GM23338 (cell line): ENCODE results near the gene SEC16A. TPM values are rescaled to one million over a fixed set of nuclear protein-coding genes. Genes with fewer than 3 reads are reported as not detected.

Source experiments
- ATAC-seq: fragments of 200-7000 bp; cut with Tn5 transposase; 3 replicates; pipeline ENCODE4 v1.9.1; 2020
- DNase-seq: peaks from one replicate; pipeline ENCODE4 v3.0.0-alpha.2; 2015; ENCODE audit warnings: low spot score
- H2AFZ ChIP-seq: fragments of 200-600 bp; sonication (generic); 2 replicates; pipeline ENCODE4 v1.8.0; 2016; ENCODE audit warnings: antibody characterized with exemption, mild to moderate bottlenecking, moderate library complexity
- H3F3A ChIP-seq: fragments of 200-600 bp; sonication (generic); replicated peaks from 2 replicates; pipeline ENCODE4 v1.8.0; 2017; ENCODE audit warnings: antibody characterized with exemption, mixed run types, low read depth
- H3K27ac ChIP-seq: fragments of 200-600 bp; sonication (generic); 2 replicates; pipeline ENCODE4 v1.6.1; 2016; ENCODE audit warnings: low read depth
- H3K27me3 ChIP-seq: fragments of 200-600 bp; sonication (generic); 2 replicates; pipeline ENCODE4 v1.8.0; 2016; ENCODE audit warnings: mild to moderate bottlenecking, mixed run types, moderate library complexity; ENCODE audit not compliant: insufficient read depth
- H3K36me3 ChIP-seq: fragments of 200-600 bp; sonication (generic); 2 replicates; pipeline ENCODE4 v1.8.0; 2016; ENCODE audit warnings: mild to moderate bottlenecking; ENCODE audit not compliant: insufficient read depth
- H3K4me1 ChIP-seq: fragments of 200-600 bp; sonication (generic); 2 replicates; pipeline ENCODE4 v1.8.0; 2016; ENCODE audit warnings: mild to moderate bottlenecking, moderate library complexity; ENCODE audit not compliant: insufficient read depth
- H3K4me2 ChIP-seq: fragments of 200-600 bp; sonication (generic); 2 replicates; pipeline ENCODE4 v1.7.1; 2017; ENCODE audit warnings: mixed run types
- H3K4me3 ChIP-seq: fragments of 200-600 bp; sonication (generic); 2 replicates; pipeline ENCODE4 v1.6.1; 2016; ENCODE audit warnings: mixed run types
- H3K79me2 ChIP-seq: fragments of 200-600 bp; sonication (generic); replicated peaks from 2 replicates; pipeline ENCODE4 v1.8.0; 2017; ENCODE audit warnings: mild to moderate bottlenecking; ENCODE audit not compliant: insufficient read depth
- H3K9me2 ChIP-seq: fragments of 200-600 bp; sonication (generic); 2 replicates; pipeline ENCODE4 v1.8.0; 2017; ENCODE audit not compliant: insufficient read depth
- H4K20me1 ChIP-seq: fragments of 200-600 bp; sonication (generic); replicated peaks from 2 replicates; pipeline ENCODE4 v1.8.0; 2017; ENCODE audit warnings: mild to moderate bottlenecking; ENCODE audit not compliant: insufficient read depth
- H3K27ac Mint-ChIP-seq: 2 replicates; pipeline ENCODE4 v1.8.0; 2020; ENCODE audit warnings: inconsistent platforms, mild to moderate bottlenecking, moderate library complexity, mixed read lengths
- H3K27me3 Mint-ChIP-seq: 3 replicates; pipeline ENCODE4 v1.8.0; 2022; ENCODE audit warnings: low read depth, mild to moderate bottlenecking, moderate library complexity, mixed read lengths, inconsistent platforms; ENCODE audit not compliant: insufficient read depth, poor library complexity
- H3K36me3 Mint-ChIP-seq: 3 replicates; pipeline ENCODE4 v1.8.0; 2021; ENCODE audit warnings: low read depth, mild to moderate bottlenecking, inconsistent platforms, moderate library complexity, mixed read lengths
- H3K4me1 Mint-ChIP-seq: 3 replicates; pipeline ENCODE4 v1.8.0; 2020; ENCODE audit warnings: mild to moderate bottlenecking, inconsistent platforms, mixed read lengths
- H3K4me3 Mint-ChIP-seq: 3 replicates; pipeline ENCODE4 v1.8.0; 2021; ENCODE audit warnings: moderate library complexity, mild to moderate bottlenecking, inconsistent platforms, mixed read lengths
- H3K9me3 Mint-ChIP-seq: 3 replicates; pipeline ENCODE4 v1.8.0; 2020; ENCODE audit warnings: moderate library complexity, mild to moderate bottlenecking, inconsistent platforms, mixed read lengths
- CREB1 ChIP-seq: fragments of 250-450 bp; sonication (Bioruptor Pico); IDR thresholded peaks from 2 replicates; pipeline ENCODE4 v1.5.0; 2020; ENCODE audit warnings: low read depth, mild to moderate bottlenecking, moderate library complexity
- CTCF ChIP-seq, 2 experiments: fragments of 200-600 bp in 1 of 2; sonication (generic) in 1 of 2; conservative IDR thresholded peaks; 2 replicates each; pipeline versions ENCODE4 v1.5.1 to v1.6.1; 2016 to 2017; ENCODE audit warnings: antibody characterized with exemption in 2 of 2, low read depth in 2 of 2, mild to moderate bottlenecking in 2 of 2, moderate library complexity in 1 of 2
- ETS1 ChIP-seq: IDR thresholded peaks from 2 replicates; pipeline ENCODE4 v1.6.1; 2016; ENCODE audit warnings: antibody characterized with exemption
- EZH2 ChIP-seq: fragments of 200-600 bp; sonication (generic); IDR thresholded peaks from one replicate; pipeline ENCODE4 v1.8.0; 2017; ENCODE audit warnings: antibody characterized with exemption, mild to moderate bottlenecking, low read depth; ENCODE audit not compliant: unreplicated experiment
- EZH2phosphoT487 ChIP-seq: fragments of 200-600 bp; sonication (generic); IDR thresholded peaks from one replicate; pipeline ENCODE4 v1.8.1; 2018; ENCODE audit warnings: antibody characterized with exemption; ENCODE audit not compliant: unreplicated experiment
- JUNB ChIP-seq: IDR thresholded peaks from one replicate; pipeline ENCODE4 v1.6.1; 2016; ENCODE audit warnings: antibody characterized with exemption; ENCODE audit not compliant: unreplicated experiment
- NANOG ChIP-seq: IDR thresholded peaks from 2 replicates; pipeline ENCODE4 v1.6.1; 2016; ENCODE audit warnings: antibody characterized with exemption, borderline replicate concordance
- POLR2AphosphoS5 ChIP-seq: IDR thresholded peaks from 2 replicates; pipeline ENCODE4 v1.6.1; 2016; ENCODE audit warnings: antibody characterized with exemption, low read depth
- REST ChIP-seq: IDR thresholded peaks from one replicate; pipeline ENCODE4 v1.6.1; 2018; ENCODE audit warnings: antibody characterized with exemption; ENCODE audit not compliant: unreplicated experiment
- STAT1 ChIP-seq: IDR thresholded peaks from one replicate; pipeline ENCODE4 v1.6.1; 2016; ENCODE audit warnings: antibody characterized with exemption; ENCODE audit not compliant: unreplicated experiment
- ZNF114 ChIP-seq: fragments of 250-450 bp; sonication (Bioruptor Pico); IDR thresholded peaks from 2 replicates; pipeline ENCODE4 v1.5.0; 2020; ENCODE audit warnings: mild to moderate bottlenecking, moderate library complexity
- ZNF331 ChIP-seq: fragments of 250-450 bp; sonication (Bioruptor Pico); IDR thresholded peaks from 2 replicates; pipeline ENCODE4 v1.5.0; 2020; ENCODE audit warnings: low read depth, mild to moderate bottlenecking, moderate library complexity
- polyA plus RNA-seq: library from polyadenylated mRNA; unstranded; fragments of >200 nt; fragmentation: Nextera tagmentation; extraction: Ambion mirVana; gene quantifications from 2 replicates; pipeline ENCODE4 v1.2.1, GENCODE V29; 2016
- total RNA-seq: library from RNA; depleted of rRNA; stranded (reverse); fragments of >200 nt; shearing (Covaris generic); gene quantifications from 2 replicates; pipeline ENCODE4 v1.2.3, GENCODE V29; 2014
- TF ChIP-seq, protein P1 (sequence below): fragments of 250-450 bp; sonication (Bioruptor Pico); IDR thresholded peaks from 2 replicates; pipeline ENCODE4 v1.5.0; 2020; ENCODE audit warnings: mild to moderate bottlenecking, moderate library complexity

The SEC16A gene
- total and polyA plus RNA-seq, 2 experiments from 2014 or later: 34.0 to 59.2 TPM

GRCh38 chr9:136472640-136473353 is 10.0 kb downstream of the SEC16A start:
- H3F3A ChIP-seq: 0 out of 2 replicates have a peak, but pooled peaks cover 6% of the 10 kb centered on the region
- Mint-ChIP-seq H3K4me3 (no peak overlapping the region), H3K36me3 (peaks cover 78% of the 10 kb centered on the region), H3K9me3 (no peaks in the 10 kb centered on the region), H3K4me1 (no peaks in the 10 kb centered on the region), H3K27me3 (peaks cover 7% of the 10 kb centered on the region), H3K27ac (no peak overlapping the region)
- H3K36me3 ChIP-seq: peaks cover 34% of the 10 kb centered on the region
- TF ChIP-seq ZNF114 (CRISPR knock-in tag) (no peak), NANOG (no peak), ETS1 (no peak), EZH2 (no peak), ZNF331 (no peak), EZH2phosphoT487 (no peak), CREB1 (CRISPR knock-in tag) (no peak), POLR2AphosphoS5 (no peak), CTCF (conservative IDR thresholded peaks at IDR 0.05; ENCODE audit: low read depth in 2 of 2) (no peak), JUNB (no peak), REST (no peak), STAT1 (no peak)
- TF ChIP-seq, protein P1, sequence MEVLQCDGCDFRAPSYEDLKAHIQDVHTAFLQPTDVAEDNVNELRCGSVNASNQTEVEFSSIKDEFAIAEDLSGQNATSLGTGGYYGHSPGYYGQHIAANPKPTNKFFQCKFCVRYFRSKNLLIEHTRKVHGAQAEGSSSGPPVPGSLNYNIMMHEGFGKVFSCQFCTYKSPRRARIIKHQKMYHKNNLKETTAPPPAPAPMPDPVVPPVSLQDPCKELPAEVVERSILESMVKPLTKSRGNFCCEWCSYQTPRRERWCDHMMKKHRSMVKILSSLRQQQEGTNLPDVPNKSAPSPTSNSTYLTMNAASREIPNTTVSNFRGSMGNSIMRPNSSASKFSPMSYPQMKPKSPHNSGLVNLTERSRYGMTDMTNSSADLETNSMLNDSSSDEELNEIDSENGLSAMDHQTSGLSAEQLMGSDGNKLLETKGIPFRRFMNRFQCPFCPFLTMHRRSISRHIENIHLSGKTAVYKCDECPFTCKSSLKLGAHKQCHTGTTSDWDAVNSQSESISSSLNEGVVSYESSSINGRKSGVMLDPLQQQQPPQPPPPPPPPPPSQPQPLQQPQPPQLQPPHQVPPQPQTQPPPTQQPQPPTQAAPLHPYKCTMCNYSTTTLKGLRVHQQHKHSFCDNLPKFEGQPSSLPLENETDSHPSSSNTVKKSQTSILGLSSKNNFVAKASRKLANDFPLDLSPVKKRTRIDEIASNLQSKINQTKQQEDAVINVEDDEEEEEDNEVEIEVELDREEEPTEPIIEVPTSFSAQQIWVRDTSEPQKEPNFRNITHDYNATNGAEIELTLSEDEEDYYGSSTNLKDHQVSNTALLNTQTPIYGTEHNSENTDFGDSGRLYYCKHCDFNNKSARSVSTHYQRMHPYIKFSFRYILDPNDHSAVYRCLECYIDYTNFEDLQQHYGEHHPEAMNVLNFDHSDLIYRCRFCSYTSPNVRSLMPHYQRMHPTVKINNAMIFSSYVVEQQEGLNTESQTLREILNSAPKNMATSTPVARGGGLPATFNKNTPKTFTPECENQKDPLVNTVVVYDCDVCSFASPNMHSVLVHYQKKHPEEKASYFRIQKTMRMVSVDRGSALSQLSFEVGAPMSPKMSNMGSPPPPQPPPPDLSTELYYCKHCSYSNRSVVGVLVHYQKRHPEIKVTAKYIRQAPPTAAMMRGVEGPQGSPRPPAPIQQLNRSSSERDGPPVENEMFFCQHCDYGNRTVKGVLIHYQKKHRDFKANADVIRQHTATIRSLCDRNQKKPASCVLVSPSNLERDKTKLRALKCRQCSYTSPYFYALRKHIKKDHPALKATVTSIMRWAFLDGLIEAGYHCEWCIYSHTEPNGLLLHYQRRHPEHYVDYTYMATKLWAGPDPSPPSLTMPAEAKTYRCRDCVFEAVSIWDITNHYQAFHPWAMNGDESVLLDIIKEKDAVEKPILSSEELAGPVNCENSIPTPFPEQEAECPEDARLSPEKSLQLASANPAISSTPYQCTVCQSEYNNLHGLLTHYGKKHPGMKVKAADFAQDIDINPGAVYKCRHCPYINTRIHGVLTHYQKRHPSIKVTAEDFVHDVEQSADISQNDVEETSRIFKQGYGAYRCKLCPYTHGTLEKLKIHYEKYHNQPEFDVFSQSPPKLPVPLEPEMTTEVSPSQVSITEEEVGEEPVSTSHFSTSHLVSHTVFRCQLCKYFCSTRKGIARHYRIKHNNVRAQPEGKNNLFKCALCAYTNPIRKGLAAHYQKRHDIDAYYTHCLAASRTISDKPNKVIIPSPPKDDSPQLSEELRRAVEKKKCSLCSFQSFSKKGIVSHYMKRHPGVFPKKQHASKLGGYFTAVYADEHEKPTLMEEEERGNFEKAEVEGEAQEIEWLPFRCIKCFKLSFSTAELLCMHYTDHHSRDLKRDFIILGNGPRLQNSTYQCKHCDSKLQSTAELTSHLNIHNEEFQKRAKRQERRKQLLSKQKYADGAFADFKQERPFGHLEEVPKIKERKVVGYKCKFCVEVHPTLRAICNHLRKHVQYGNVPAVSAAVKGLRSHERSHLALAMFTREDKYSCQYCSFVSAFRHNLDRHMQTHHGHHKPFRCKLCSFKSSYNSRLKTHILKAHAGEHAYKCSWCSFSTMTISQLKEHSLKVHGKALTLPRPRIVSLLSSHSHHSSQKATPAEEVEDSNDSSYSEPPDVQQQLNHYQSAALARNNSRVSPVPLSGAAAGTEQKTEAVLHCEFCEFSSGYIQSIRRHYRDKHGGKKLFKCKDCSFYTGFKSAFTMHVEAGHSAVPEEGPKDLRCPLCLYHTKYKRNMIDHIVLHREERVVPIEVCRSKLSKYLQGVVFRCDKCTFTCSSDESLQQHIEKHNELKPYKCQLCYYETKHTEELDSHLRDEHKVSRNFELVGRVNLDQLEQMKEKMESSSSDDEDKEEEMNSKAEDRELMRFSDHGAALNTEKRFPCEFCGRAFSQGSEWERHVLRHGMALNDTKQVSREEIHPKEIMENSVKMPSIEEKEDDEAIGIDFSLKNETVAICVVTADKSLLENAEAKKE: no peak
- H3K4me2 ChIP-seq: no peak overlapping the region
- H3K27ac ChIP-seq: no peak overlapping the region
- no peaks in the 10 kb centered on the region for H3K4me1 ChIP-seq
- peaks cover 96% of the 10 kb centered on the region for H3K79me2 ChIP-seq
- H3K27me3 ChIP-seq: no peaks in the 10 kb centered on the region
- H3K9me2 ChIP-seq: no peaks in the 10 kb centered on the region
- ATAC-seq (no peak), DNase-seq (no peak)
- no peak overlapping the region for H2AFZ ChIP-seq
- H3K4me3 ChIP-seq: no peak overlapping the region
- H4K20me1 ChIP-seq: peaks cover 49% of the 10 kb centered on the region
